WERI-Rb-1 (cell line): ENCODE data around the gene EMID1.

Experiments used
- DNase-seq: peaks from one replicate; pipeline ENCODE4 v3.0.0-alpha.2; 2020
- H3K27ac ChIP-seq: fragments of 250-450 bp; sonication (Bioruptor Pico); 2 replicates; pipeline ENCODE4 v1.5.1; 2020; ENCODE audit warnings: mild to moderate bottlenecking, moderate library complexity
- H3K27me3 ChIP-seq: fragments of 250-450 bp; sonication (Bioruptor Pico); 2 replicates; pipeline ENCODE4 v1.5.1; 2021; ENCODE audit warnings: mild to moderate bottlenecking, low read depth, moderate library complexity; ENCODE audit not compliant: insufficient read depth, severe bottlenecking
- H3K36me3 ChIP-seq: fragments of 250-450 bp; sonication (Bioruptor Pico); 2 replicates; pipeline ENCODE4 v1.5.1; 2020; ENCODE audit warnings: mild to moderate bottlenecking, moderate library complexity
- H3K4me3 ChIP-seq: 2 replicates; pipeline ENCODE4 v1.5.1; 2011; ENCODE audit warnings: low read depth, mild to moderate bottlenecking, control low read depth, low read length
- H3K9me3 ChIP-seq: fragments of 250-450 bp; sonication (Bioruptor Pico); 2 replicates; pipeline ENCODE4 v1.5.1; 2021; ENCODE audit warnings: mild to moderate bottlenecking, moderate library complexity; ENCODE audit not compliant: severe bottlenecking
- TF ChIP-seq, protein P1 (sequence below): IDR thresholded peaks from 2 replicates; pipeline ENCODE4 v1.5.1; 2011; ENCODE audit warnings: low read depth, mild to moderate bottlenecking, control low read depth, inconsistent platforms, low read length

Gene EMID1

DNA sequence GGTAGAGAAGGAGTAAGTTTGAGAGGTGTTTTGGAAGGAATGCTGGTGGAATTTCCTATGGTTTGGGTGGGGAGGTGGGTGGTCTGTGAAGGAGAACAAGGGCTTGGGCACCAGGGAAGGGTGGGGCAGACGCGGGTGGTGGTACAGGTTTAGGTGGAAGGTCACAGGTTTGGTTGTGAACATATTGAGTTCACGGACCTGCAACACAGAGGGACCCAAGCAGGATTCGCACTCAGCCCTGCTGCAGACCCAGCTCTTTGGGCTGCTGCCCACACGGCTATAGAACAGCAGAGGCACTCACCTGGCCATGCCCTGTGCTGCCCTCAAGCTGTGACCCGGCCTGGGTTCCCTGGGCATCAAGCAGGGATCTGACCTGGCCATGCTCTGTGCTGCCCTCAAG is 33.5 kb upstream of the EMID1 start:
- TF ChIP-seq, protein P1, sequence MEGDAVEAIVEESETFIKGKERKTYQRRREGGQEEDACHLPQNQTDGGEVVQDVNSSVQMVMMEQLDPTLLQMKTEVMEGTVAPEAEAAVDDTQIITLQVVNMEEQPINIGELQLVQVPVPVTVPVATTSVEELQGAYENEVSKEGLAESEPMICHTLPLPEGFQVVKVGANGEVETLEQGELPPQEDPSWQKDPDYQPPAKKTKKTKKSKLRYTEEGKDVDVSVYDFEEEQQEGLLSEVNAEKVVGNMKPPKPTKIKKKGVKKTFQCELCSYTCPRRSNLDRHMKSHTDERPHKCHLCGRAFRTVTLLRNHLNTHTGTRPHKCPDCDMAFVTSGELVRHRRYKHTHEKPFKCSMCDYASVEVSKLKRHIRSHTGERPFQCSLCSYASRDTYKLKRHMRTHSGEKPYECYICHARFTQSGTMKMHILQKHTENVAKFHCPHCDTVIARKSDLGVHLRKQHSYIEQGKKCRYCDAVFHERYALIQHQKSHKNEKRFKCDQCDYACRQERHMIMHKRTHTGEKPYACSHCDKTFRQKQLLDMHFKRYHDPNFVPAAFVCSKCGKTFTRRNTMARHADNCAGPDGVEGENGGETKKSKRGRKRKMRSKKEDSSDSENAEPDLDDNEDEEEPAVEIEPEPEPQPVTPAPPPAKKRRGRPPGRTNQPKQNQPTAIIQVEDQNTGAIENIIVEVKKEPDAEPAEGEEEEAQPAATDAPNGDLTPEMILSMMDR: 0 out of 2 replicates have a peak, but pooled peaks have one; percentile 7
- Histone ChIP-seq H3K27ac (no peak overlapping the region), H3K27me3 (no peaks in the 10 kb centered on the region), H3K4me3 (no peak overlapping the region), H3K36me3 (no peaks in the 10 kb centered on the region), H3K9me3 (no peaks in the 10 kb centered on the region)
- no peak for DNase-seq

DNA sequence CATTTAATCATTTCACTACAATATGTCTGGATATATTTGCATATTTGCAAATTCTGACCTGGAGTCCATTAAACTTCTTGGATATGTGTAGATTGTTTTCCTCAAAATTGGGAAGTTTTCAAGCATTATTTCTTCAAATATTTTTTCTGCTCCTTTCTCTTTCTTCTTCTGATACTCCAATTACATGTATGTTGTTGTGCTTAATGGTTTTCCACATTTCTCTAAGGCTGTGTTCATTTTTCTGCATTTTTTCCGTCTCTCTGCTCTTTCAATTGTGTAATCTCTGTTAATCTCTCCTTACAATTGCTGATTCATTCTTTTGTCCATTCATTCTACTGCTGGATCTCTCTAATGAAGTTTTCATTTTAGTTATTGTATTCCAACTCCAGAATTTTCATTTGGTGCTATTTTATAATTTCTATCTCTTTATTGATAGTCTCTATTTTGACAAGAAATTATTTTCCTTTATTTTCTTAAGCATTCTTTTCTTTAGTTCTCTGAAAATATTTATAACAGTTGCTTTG is 30.3 kb upstream of the EMID1 start:
- no peak for DNase-seq
- TF ChIP-seq, protein P1: no peak
- Histone ChIP-seq H3K27me3 (no peaks in the 10 kb centered on the region), H3K9me3 (no peaks in the 10 kb centered on the region), H3K36me3 (no peaks in the 10 kb centered on the region), H3K4me3 (no peak overlapping the region), H3K27ac (no peak overlapping the region)

DNA sequence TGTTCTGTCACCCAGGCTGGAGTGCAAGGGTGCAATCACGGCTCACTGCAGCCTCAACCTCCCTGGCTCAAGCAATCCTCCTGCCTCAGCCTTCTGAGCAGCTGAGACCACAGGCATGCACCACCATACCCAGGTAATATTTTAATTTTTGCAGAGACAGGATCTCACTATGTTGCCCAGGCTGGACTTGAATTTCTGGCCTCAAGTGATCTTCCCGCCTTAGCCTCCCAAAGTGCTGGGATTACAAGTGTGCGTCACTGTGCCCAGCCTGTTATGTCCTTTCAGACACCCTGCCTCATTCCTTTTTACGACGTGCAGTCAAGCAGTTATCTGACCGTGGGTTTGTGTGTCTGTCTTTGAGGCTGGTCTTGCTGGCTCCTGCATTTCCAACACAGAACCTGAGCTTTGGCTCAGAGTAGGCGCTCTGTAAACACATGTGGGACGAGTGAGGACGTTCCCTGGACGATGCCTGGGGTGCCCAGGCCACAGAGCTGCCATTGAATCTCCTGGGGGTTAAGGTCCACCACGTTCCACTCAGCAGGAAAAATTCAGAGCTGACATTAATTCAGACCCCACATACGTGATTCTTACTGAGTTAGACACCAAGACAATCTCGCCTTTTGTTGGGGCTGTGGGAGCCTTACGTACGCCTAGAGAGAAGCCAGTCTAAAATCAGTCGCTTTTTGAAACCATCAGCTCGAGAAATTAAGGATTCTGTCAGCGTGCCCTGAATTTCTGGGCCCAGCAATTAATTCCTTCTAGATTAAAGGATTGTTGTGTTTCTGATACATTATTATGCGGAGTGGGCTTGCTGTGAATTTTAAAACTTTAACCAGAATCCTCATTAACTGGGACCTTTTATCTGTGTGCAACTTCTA is 21.5 kb upstream of the EMID1 start:
- Histone ChIP-seq H3K27me3 (no peaks in the 10 kb centered on the region), H3K27ac (no peak overlapping the region), H3K9me3 (no peaks in the 10 kb centered on the region), H3K4me3 (no peak overlapping the region), H3K36me3 (no peaks in the 10 kb centered on the region)
- TF ChIP-seq, protein P1: no peak
- no peak for DNase-seq

DNA sequence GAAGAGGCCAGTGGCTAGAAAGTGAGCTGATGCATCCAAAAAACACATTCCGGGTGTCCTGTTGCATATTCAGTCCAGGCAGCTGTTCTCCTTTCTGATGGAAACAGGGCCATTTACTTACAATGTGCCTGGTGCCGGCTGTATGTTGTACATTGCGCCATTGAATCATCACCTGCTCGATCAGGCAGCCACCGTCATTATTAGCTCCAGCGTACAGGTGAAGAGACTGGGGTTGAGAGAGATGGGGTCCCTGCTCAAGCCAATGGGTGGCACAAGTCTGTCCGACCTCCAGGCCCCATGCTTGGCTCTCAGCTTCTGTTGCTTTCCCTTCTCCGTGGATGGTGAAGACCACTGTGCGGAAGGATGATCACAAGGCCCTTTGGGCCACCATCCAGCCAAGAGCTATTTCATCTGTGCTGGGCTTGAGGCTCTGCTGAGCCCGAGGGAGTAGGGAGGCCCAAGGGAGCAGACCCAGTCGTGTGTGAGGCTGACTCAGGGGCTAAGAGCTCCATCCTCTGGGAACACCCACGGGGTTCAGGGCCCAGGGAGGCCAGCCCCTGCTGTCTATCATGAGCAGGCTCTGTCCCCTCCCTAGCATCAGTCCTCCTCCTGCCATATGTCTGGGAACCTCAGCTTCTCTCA is 20.7 kb upstream of the EMID1 start:
- Histone ChIP-seq H3K27ac (no peak overlapping the region), H3K4me3 (no peak overlapping the region), H3K27me3 (no peaks in the 10 kb centered on the region), H3K9me3 (no peaks in the 10 kb centered on the region), H3K36me3 (no peaks in the 10 kb centered on the region)
- TF ChIP-seq, protein P1: no peak
- DNase-seq: no peak

DNA sequence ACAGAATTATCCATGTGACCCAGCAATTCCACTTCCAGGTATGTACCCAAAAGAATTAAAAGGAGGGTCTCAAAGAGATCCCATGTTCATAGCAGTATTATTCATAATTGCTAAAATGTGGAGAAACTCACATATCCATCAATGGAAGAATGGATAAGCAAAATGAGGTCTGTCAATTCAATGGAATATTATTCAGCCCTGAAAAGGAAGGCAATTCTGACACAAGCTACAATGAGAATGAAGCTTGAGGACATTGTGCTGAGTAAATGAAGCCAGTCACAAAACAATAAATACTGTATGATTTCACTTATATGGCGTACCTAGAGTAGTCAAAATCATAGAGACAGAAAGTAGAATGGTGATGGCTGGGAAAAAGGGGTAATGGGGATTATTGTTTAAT is 19.4 kb upstream of the EMID1 start:
- DNase-seq: no peak
- Histone ChIP-seq H3K27ac (no peak overlapping the region), H3K36me3 (no peaks in the 10 kb centered on the region), H3K27me3 (no peaks in the 10 kb centered on the region), H3K4me3 (no peak overlapping the region), H3K9me3 (no peaks in the 10 kb centered on the region)
- TF ChIP-seq, protein P1: no peak
